Subcutaneous adipose tissue (tissue), 4 donors: Measurements from ENCODE around the gene CRNN. TPM values are rescaled to one million over a fixed set of nuclear protein-coding genes. Genes with fewer than 3 reads are reported as not detected.

Experiments used
- total RNA-seq, 4 donors: library from RNA; depleted of rRNA; stranded (reverse); fragments of >200 nt; gene quantifications; one replicate each; pipeline ENCODE4 v1.1.0, GENCODE V29; 2016
- TF ChIP-seq, protein P1 (sequence below): fragments of 450-650 bp; IDR thresholded peaks from one replicate; pipeline ENCODE4 v1.5.1; 2016; ENCODE audit warnings: low read depth, mild to moderate bottlenecking, control low read depth, antibody characterized with exemption, moderate library complexity

CRNN gene
- total RNA-seq, 4 donors from 2014 or later = not detected

DNA sequence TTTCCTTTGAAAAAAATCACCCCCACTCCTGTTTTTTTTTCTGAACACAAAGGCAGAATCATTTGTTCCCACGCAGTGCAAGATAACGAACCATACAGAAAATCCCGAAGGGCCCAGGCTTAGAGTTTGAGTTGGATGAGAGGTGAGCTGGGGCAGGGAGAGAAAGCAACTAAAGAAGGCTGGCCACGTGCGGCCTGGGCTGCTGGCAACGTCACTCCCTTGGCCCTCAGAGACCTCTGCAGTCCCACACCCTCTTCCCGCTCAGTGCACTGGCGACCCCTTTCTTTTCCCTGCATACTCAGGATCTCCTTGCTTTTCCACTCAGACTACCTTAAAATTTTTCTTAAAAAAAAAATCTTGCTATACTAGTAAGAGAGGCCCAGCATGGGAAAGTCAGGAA, 28.2 kb upstream of the CRNN start:
- TF ChIP-seq, protein P1, sequence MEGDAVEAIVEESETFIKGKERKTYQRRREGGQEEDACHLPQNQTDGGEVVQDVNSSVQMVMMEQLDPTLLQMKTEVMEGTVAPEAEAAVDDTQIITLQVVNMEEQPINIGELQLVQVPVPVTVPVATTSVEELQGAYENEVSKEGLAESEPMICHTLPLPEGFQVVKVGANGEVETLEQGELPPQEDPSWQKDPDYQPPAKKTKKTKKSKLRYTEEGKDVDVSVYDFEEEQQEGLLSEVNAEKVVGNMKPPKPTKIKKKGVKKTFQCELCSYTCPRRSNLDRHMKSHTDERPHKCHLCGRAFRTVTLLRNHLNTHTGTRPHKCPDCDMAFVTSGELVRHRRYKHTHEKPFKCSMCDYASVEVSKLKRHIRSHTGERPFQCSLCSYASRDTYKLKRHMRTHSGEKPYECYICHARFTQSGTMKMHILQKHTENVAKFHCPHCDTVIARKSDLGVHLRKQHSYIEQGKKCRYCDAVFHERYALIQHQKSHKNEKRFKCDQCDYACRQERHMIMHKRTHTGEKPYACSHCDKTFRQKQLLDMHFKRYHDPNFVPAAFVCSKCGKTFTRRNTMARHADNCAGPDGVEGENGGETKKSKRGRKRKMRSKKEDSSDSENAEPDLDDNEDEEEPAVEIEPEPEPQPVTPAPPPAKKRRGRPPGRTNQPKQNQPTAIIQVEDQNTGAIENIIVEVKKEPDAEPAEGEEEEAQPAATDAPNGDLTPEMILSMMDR = no peak

DNA sequence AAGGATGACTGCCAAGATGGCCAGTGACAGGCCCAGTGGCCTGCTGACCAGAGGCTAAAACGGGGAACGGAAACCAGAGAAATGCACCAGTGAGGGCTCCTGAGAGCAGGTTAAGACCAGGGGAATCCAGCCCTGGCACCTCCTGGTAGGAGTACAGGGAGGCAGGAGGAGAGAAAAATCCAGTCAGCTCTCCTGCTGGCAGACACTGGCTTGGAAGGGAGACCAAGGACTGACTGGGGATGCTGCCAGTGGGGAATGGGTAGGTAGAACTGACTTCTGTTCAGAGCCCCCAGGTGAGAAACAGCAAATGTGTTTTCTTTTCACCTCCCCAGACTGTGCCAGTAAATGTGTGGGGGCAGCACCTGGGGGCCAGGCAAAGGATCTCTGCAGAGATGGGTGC, 27.7 kb upstream of the CRNN start:
- TF ChIP-seq, protein P1 = no peak

DNA sequence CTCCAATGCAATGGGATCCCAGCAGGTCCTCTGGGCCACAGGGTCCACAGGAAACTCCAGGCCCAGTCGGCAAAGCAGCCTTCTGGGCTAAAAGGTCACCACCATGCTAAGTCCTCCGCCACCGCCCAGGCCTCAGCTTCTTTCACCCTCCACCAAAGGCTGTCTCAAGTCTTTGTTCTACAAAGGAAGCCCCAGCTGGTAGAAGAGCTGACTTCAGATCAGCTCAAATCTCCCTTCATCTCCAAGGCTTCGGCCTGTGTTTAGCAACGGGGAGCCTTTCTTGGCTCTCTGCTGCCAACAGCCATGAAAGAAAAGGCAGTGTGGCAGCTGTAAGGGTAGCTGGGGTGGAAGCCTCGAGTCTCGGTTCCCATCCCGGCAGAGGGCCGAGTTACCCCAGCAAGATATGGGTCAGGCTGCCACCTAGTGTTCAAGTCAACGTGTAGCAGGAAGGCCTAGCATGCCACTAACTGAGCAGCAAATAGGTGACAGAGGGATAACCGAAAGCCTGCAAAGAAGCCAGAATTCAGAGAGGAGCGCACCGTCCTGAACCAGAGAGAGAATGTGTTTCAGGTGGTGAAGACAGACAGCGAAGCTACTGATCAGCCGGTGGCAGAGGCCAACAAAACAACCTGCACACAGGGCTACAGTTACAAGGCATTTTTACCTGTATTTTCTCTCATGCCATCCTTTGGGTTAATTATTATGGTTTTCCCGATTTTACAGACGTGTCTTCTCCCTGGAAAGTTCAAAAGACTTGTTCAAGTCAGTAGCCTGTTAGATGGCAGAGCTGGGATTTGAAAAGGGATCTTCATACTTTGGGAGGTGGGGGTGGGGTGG, 26.8 kb upstream of the CRNN start:
- TF ChIP-seq, protein P1 = no peak

- TF ChIP-seq, protein P1 = no peak
Observed at GRCh38 chr1:152436593-152437496, 22.8 kb upstream of the CRNN start.

DNA sequence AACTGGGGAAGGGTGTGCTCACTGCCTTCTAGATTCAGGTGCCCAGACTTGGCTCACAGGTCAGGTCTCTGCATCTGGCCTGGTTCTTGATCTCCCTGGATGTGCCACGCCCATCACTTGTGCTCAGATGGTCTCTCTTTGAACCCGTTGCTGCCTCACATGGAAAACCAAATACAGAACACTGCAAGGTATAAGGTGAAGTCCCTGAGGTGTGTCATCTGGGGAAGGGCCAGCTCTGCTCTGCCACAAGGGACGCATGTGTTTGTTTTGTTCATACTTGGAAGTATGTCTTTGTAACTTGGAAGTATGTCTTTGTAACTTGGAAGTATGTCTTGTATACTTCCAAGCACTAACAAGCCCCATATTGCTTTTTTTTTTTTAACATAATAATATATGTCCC, 13.4 kb upstream of the CRNN start:
- TF ChIP-seq, protein P1 = no peak

- TF ChIP-seq, protein P1 = no peak
Observed at GRCh38 chr1:152426731-152427130, 12.7 kb upstream of the CRNN start.

- TF ChIP-seq, protein P1 = no peak
Observed at GRCh38 chr1:152419917-152420316, 5.9 kb upstream of the CRNN start.
